GM19238 (cell line): ENCODE data around the gene GNA12.
"Not testable (repeated sequence)": the region's sequence is repeated elsewhere in the genome, so short reads cannot be mapped to it uniquely, and the experiment has no call there.

Source experiments
- DNase-seq: peaks from one replicate; pipeline ENCODE4 v3.0.0; 2011; ENCODE audit warnings: low spot score; ENCODE audit not compliant: insufficient read length

The GNA12 gene

DNA sequence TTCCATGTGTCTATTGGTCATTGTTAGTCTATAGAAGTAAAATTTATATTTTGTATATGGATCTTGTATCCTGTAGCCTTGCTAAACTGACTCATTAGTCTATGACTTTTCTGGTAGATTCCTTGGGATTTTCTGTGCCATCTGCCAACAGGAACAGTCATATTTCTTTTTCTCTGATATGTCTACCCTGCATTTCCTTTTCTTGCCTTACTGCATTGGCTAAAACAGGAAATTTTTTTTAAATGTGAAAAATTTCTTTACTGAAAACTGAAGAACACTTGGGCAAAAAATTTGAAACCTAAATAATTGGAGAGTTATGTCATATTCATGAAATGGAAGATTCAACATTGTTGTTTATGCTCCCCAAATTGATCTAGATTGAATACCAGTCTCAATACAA lies 88.6 kb downstream of the GNA12 start:
- no peak for DNase-seq

- DNase-seq: no peak
Measured at GRCh38 chr7:2754912-2755311, 89.2 kb downstream of the GNA12 start.

DNA sequence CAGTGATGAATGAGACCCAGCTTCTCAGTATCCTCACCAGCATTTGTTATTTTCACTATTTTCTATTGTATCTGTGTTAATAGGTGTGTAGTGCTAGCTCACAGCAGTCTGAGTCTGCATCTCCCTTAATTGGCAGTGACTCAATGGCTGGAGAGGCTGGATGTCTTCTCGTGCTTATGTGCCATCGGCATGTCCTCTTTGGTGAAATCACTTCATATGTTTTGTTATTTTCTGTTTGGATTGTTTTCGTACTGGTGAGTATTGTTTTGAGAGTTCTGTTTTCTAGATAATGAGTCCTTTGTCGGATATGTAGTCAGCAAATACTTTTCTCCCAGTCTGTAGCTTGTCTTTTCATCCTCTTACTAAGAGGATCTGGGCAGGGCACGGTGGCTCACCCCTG lies 90.0 kb downstream of the GNA12 start:
- no peak for DNase-seq

DNA sequence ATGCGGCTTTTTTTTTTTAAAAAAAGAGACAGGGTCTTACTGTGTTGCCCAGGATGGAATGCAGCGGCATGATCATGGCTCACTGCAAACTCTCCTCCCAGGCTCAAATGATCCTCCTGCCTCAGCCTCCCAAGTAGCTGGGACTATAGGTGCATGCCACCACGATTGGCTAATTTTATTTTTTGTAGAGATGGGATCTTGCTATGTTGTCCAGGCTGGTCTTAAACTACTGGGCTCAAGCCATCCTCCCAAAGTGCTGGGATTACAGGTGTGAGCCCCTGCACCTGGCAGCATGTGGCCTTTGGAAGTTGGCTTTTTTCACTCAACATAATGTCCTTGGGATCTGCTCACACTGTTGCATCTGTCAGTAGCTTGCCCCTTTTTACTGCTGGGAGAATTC lies 91.0 kb downstream of the GNA12 start:
- DNase-seq: no peak

DNA sequence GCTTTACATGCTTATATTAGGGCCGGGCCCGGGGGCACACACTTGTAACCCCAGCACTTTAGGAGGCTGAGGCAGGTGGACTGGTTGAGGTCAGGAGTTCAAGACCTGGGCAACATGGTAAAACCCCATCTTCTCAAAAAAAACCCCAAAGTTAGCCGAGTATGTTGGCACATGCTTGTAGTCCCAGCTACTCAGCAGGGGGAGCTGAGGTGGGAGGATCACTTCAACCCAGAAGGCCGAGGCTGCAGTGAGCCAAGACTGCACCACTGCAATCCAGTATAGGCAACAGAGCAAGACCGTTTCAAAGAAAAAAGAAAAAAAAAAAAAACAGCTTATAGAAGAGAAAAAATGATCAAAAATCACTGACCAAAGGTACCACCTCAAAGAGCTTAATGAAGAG lies 93.0 kb downstream of the GNA12 start:
- DNase-seq: no peak

DNA sequence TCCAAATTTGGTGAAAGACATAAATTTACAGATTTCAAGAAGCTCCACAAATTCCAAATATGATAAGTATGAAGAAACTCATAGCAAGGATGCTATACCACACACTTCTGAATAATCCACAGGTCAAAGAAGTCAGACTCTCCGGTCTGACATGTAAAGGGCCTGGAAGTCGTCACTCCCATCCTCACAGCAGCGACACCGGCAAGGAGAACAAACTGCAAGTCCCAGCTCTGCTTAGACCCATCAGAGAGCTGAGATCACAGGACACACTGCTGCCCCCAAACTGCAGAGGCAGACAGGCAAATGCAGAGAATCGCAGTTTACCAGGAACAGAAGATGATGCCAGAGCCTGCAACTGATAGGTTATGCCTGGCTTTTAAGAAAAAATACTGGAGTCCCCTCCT lies 94.1 kb downstream of the GNA12 start:
- no peak for DNase-seq

DNA sequence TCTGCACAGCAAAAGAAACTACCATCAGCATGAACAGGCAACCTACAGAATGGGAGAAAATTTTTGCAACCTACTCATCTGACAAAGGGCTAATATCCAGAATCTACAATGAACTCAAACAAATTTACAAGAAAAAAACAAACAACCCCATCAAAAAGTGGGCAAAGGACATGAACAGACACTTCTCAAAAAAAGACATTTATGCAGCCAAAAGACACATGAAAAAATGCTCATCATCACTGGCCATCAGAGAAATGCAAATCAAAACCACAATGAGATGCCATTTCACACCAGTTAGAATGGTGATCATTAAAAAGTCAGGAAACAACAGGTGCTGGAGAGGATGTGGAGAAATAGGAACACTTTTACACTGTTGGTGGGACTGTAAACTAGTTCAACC lies 95.4 kb downstream of the GNA12 start:
- DNase-seq: not testable (repeated sequence)

DNA sequence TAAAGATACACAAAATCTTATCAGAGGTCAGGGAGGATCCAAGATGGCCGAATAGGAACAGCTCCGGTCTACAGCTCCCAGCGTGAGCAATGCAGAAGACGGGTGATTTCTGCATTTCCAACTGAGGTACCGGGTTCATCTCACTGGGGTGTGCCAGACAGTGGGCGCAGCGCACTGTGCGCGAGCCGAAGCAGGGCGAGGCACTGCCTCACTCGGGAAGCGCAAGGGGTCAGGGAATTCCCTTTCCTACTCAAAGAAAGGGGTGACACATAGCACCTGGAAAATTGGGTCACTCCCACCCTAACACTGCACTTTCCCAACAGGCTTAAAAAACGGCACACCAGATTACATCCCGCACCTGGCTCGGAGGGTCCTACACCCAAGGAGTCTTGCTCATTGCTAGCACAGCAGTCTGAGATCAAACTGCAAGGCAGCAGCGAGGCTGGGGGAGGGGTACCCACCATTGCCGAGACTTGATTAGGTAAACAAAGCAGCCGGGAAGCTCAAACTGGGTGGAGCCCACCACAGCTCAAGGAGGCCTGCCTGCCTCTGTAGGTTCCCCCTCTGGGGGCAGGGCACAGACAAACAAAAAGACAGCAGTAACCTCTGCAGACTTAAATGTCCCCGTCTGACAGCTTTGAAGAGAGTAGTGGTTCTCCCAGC lies 100.5 kb downstream of the GNA12 start:
- not testable (repeated sequence) for DNase-seq

- DNase-seq: no peak
Measured at GRCh38 chr7:2738766-2739549, 105.2 kb downstream of the GNA12 start.

- no peak for DNase-seq
Measured at GRCh38 chr7:2737771-2738540, 106.2 kb downstream of the GNA12 start.

DNA sequence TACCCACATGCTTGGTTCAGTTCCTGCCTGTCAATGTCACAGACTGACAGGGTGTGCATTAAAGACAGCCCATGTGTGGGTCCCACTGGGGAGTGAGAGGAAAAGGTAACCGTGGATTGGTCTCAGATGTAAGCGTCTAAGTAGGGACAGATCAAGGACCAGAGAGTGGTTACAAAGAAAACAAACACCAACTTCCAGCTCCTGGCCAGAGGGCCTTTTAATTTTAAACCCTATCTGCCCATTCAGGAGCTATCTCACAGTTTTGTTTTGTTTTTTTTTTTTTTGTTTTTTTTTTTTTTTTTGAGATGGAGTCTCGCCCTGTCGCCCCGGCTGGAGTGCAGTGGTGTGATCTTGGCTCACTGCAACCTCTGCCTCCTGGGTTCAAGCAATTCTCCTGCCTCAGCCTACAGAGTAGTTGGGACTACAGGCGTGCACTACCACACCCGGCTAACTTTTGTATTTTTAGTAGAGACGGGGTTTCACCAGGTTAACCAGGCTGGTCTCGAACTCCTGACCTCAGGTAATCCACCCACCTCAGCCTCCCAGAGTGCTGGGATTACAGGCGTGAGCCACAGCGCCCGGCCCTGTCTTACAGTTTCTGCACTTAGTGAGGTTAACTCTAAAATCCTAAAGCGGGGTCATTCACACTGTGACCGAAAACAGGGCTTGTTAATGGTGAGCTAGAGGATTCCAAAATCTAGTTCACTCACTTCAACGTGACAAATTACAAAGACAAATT lies 106.9 kb downstream of the GNA12 start:
- DNase-seq: not testable (repeated sequence)

DNA sequence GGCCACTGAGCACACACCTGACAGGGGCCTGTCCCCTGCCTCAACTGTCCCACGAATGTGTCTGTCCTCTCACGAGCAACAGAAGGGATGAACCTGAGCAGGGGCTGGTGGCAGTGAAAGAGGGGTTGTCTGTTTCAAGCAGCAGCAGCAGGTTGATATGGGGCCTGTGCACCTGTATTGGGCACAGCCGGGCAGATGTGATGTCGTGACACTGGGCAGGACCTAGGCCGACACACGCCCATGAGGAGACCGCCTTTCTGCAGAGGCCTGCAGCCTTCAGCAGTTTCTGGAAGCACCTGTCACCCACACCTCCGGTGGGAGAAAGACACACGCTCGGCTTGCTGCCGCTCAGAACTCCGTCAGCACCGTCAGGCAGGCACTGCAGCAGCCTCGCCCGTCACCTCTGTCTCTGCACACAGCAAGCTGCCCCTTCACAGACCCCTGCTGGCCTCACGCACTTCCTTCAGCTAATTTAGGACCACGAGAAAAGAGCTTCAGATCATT lies 107.6 kb downstream of the GNA12 start:
- DNase-seq: no peak

DNA sequence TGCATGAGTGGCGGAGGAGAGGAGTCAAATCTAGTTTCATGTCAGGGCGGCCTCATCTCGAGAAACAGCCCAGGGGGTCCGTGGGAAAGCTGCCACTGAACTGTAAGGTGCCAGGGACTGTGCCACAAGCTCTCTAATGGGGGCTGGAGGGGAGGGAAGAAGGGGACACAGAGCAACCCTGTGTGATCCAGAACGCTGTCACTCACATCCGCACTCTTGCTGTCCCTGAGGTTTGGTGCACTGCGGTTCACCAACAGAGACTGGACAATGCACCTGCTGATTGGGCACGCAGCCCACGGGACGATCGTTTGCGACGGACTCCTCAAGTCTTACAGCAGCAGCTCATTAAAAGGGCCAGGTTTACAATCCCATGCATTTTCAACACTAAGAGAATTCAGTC lies 108.4 kb downstream of the GNA12 start:
- DNase-seq: no peak

DNA sequence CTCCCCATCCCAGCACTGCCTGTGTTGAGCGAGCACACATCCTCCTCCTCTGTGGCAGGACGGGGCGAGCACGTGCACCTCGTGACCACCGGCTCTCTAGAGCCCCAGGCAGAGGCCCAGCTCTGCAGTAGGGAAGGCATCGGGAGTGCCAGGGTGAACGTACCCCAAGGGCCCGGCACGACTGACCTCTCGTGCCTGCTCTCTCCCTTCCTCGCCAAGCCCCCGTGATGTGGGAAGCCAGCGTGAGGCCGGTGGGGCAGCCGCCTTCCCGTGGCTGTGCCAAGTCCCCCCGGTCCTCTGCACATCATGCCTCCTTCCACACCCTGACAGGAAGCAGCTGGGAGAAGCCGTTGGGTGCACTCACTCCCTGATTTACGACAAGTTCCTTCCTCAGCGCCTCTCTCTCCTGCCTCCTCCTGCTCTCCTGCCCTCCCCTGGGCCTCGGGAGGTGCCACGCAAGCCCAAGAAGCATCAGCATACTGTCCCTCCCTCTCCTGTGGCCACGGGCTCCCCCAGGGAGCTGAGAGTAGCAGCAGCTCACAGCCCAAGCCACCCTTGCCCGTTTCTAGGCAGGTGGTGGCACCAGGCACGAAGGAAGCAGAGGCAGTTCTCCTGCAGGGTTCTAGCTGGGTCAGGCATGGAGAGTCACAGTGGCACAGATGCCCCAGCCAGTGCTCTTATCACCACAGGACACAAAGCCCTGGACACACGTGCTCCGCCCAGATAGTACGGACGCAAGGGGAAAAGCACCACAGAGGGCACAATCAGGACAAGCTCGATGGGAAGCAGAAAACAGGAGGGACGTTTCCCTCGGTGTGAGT lies 109.1 kb downstream of the GNA12 start:
- no peak for DNase-seq

DNA sequence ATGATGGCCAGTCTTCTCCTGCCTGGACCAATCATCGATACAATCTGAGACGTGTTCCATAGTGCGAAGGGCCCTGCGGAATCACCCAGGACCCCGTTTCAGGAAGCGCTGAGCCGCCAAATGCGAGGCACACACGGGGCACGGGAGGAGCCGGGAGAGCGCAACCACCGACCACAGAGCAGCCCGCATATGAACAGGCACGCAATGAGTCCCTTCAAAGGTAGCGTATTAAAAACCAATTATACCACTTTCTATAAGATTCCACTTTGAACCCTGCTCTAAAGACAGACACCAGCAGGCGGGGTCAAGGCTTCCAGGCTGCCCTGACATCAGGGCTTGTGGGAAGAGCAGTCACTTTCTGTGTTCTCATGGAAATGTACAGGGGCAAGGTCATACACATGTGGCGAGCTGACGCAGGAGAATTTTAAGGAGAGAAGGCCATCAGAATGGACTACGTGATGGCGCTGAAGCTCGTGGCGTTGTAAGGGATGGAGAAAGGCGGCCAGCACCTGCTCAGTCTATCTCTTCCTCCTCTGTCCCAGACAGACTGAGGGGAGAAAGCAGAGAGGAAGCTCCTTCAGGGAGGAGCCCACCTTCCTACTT lies 109.9 kb downstream of the GNA12 start:
- DNase-seq: no peak

- no peak for DNase-seq
Measured at GRCh38 chr7:2732959-2733584, 111.0 kb downstream of the GNA12 start.

DNA sequence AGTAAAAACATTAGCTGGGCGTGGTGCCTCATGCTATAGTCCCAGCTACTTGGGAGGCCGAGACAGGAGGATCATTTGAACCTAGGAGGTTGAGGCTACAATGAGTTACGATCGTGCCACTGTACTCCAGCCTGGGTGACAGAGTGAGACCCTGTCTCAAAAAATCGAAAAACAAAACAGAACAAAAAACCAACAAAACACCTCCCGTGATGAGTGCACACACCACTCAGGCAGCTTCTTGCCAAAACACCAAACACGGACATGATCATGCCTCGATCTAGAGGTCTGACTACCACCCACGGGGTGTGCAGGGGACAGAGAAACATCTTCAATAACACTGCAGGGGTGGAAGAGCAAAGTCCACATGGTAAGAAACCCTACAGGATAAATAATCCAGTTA lies 111.7 kb downstream of the GNA12 start:
- no peak for DNase-seq

- no peak for DNase-seq
Measured at GRCh38 chr7:2730846-2731770, 113.0 kb downstream of the GNA12 start.
